ENCODE measurements around the gene ALK.

Gene ALK

GRCh38 chr2:29482348-29482747 is 439.0 kb downstream of the ALK start:
- no peak for DNase-seq

DNA sequence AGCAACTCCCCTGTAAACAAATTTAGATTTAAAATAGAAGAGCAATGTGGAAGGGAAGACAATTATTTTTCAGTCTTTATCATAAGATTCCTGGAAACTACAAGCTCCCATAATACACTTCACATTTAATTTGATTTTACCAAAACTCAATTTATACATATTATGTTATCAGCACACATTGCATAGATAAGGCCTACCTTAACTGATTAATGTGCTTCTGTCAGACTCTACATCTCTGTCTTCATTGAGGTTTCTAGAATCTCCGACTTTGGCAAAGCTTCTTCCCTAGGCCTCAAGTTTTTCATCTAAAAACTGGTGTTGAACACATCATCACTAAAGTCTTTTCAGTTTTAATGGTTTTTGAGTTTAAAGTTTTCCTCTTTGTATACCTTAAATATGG is 440.1 kb downstream of the ALK start:
- DNase-seq, result no peak

- DNase-seq, result no peak
These were observed 441.0 kb downstream of the ALK start for GRCh38 chr2:29480426-29480825.

DNA sequence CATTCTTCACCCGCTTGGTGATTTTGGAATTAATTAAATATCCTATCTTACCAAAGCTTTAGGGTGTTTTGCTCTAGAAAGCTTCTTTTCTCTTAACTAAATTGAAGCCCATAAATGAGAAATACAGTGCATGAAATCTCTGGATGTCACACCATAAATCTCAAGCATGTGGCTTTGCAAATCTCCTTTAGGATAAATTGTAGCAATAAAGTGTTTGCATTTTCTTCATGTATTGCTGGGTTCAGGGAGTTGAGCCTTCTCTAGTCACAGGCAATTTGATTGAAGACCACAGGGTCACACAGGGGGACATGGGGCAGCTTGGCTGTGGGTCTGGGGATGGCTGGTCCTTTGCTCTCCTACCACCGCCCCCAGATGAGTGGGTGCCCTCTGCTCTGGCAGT is 442.0 kb downstream of the ALK start:
- no peak for DNase-seq

DNA sequence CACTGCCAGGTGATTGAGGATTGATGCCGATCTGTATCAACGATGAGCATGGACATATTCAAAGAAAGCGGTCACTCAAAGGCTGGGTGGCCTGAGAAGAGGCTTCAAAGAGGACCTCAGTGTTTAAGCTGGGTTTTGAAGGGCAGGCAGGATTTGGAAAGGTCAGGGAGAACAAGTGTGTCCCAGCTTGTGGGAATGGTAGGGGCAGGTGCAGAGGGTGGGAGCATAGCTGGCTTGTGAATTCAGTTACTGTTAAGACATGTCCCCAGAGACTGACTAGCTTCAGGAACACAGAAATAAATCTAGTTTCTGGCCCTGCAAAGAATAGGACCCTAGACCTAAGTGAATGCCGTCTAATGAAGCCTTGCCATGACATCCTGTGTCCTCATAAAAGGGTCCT is 442.7 kb downstream of the ALK start:
- DNase-seq, result no peak

- no peak for DNase-seq
These were observed 444.2 kb downstream of the ALK start for GRCh38 chr2:29477186-29477585.

DNA sequence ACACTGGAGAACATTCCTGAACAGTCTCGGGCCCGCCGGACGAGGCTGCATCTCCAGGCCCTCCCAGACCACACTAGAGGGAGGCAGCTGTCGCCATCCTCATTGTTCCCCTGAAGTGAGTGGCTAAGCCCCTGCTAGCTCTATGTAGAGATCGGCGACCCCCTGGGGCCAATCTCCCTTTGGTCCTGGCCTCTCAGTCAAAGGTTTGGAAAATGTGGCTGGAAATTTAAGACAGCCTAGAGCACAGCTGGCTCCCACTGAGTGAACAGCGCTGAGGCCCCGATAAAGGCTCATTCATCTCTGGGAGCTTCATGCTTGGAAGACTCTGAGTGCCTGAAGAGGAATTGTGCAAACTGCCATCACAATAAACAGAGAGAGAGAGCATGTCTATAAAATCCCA is 445.9 kb downstream of the ALK start:
- DNase-seq, result no peak

DNA sequence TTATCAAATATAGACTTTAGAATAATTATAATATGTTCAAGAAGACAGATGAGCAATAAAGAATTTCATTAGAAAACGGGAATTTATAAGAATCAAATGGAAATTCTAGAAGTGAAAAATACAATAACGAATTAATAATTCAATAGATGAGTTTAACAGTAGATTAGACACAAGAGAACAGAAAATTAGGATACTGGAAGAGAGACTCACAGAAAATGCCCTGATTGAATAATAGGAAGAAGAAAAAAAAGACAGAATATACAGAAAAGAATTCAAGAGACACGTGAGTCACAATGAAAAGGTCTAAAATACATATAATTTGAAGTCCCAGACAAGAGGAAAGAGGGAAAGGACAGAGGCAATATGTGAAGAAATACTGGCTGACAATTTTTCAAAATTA is 451.4 kb downstream of the ALK start:
- no peak for DNase-seq

DNA sequence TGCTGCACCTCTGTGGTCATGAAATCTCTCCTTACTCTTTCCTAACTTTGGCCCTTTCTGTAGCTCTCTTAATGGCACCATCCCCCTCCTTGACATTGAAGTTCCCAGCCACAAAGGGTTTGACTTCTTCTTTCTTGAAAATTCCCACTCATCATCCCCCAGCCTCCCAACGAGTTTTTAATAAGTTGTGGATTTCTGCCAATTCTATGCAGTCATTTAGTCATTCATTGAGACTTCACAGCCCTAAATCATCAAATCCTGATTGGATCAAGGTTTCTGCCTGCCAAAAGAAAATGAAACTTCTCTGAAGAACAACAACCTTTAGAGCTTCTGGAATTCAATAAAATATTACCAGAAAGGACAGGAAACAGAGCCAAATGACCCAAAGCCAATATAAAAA is 451.9 kb downstream of the ALK start:
- DNase-seq, result no peak

DNA sequence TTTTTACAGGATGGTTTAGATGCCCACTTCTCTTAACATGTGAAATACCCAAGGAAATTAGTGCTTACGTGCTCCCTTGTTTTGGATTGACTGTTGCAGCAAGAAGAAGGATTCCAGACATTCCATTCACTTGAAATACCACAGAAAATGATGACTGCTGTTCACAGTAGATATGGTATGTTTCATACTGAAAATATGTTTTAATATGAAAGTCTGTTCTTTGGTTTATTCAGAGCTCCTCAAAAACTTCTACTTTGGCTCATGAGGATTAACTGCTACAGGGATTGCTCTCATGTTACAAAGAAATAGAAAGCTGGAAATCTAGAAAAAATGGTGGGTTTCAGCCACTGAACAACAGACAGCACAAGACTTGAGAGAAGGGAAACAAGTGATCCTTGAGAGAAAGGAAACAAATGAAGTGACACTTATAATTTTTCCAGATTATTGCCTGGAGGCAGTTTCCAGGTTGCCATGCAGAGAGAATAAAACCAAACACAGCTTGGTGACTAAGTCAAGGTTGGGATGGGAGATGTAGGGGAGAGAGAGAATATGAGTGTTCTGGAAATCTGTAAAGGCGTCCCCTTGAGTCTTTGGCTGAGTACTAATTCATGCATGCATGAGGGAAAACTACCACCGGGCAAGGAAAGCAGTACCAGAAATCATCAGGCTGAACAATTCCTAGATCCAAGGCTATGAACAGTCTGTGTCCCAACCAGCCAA is 458.0 kb downstream of the ALK start:
- DNase-seq, result no peak

- DNase-seq, result no peak
These were observed 459.1 kb downstream of the ALK start for GRCh38 chr2:29462293-29462692.

DNA sequence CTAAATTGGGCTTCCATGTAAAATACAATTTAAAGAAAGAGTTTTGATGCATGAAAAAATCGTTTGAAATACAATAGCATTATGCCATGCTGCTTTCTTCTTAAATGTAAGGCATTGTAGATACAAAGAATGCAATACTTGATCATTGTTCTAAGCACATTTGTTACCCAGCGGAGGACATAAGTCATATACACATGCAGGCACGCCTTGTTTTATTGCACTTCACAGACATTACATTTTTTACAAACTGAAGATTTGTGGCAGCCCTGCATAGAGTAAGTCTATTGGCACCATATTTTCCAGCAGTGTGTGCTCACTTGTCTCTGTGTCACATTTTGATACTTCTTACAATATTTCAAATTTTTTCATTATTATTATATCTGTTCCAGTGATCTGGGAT is 461.2 kb downstream of the ALK start:
- DNase-seq, result no peak

DNA sequence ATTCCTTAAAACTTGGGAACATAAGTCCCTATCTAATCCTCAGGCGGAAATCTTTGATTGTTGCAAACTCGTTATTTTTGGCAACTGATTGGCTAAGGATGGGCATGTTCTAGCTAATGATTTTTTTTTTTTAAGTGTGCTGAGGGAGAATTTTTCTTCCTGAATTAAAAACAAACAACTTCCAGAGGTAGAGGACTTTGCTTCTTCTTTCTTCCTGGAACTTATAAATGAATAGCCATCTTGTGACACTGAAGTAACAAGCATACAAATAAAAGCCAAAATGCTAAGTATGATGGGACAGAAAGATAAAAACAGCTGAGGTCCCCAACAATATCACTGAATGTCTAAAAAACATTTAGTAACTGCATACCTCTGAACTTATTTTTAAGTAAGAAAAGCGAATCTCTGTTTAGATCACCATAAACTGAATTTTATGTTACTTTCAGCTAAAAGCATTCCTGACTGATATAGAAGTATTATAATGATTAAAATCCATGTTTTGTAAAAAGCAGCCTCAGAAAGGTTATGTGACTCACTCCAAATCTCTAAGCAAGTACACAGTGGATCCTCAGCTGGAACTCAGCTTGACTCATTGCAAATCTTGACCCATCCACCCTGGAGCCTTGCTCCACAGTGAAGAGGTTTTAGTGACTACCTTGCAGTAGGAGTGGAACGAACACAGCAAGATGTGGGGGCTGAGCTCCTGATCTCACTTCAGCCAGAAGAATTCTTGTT is 461.8 kb downstream of the ALK start:
- no peak for DNase-seq

DNA sequence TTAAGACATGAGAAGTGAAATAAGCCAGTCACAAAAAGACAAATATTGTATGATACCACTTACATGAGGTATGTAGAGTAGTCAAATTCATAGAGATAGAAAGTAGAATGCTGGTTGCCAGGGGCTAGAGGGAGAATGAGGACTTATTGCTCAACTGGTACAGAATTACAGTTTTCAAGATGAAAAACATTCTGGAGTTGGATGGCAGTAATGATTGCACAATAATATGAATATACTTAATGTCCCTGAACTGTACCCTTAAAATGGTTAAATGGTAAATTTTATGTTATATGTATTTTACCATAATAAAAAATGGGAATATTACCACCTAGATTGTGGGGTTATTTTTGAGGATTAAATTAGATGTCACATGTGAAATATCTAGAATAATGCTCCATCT is 465.0 kb downstream of the ALK start:
- DNase-seq, result no peak

DNA sequence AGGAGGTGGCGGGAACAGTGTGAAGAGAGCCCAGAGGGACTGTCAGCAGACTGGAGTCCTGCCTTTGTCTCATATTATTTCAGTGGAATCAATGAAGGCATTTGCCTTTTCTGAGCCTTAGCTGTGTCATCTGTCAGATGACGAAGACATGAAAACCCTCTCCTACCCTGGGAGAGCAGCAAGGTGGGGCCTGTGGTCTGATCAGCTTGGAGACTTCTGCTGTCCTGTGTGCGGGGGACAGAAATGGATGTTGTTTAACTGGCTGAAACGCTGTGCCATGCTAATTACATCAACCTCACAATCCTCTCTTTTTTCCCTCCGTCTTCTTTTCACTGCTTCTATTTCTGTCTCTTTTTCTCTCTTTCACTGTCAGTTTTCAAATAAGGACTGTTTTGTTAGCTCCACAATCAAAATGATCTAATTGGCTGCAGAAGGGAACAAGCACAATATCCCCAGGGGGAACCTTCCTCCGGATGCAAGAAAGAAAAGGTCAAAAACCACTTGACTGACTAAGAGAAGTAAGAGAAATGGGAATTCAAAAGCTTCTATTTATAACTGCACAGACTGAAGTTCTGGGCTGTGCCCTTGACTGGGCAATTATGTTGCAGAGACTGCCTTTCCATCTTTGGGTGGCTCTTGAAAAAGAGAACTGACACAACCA is 466.1 kb downstream of the ALK start:
- no peak for DNase-seq

- no peak for DNase-seq
These were observed 469.4 kb downstream of the ALK start for GRCh38 chr2:29452036-29452435.

- DNase-seq, result no peak
These were observed 470.7 kb downstream of the ALK start for GRCh38 chr2:29450596-29451222.

DNA sequence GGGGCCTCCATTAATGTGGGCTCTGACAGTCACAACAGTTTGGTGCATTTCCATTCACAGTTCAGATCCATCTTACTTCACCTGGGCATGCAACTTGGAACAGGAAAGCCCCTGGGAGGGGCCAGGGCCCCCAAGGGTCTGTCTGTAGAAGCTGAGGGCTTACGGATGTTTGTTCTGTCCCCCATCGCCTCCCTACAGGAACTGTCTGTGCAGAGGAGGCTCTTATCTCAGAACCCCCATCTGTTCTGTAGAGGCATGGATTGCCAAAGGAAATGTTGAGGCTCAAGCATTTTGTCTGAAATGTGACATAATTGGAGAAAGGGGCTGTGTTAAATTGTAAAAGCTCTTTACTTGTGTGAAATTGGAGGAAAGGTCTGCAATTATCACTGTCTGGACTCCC is 471.9 kb downstream of the ALK start:
- DNase-seq, result no peak

GRCh38 chr2:29448096-29448688 is 473.2 kb downstream of the ALK start:
- DNase-seq, result no peak

DNA sequence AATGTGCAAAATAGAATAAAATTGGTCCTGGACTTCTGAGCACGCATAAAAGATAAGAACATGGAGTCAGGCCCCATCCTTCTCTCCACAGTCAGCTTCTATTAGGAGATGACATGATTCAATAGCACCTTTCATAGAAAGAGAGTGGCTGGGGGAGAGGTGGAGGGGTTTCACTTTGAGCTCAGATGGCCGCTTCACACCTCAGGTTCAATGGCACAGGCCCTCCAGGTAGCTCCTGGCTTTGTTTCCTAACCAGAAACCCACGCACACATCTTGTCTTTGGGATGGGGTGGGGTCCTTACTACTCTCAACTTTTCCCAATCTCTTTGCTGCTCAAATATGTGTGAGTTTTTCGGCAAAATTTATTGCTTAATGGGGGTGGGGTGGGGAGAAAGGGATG is 473.9 kb downstream of the ALK start:
- DNase-seq, result no peak

DNA sequence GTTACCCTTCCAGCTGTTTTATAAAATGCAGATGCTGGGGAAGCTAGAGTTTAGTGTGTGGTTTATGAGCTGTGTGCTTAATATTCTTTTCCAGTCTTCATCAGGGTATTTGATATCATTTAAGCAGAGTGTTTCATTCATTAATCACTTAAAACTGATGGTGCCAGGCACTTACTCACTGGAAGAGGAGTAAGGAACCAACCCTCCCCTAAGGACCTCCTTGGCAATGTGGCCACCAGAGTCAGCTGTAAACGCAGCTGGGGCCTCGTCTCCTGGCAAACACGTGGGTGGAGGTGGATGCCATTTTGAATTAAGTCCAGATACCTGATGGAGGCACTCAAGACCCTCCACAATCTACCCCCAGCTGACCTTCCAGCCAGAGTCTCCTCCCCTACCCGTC is 474.5 kb downstream of the ALK start:
- DNase-seq, result no peak

DNA sequence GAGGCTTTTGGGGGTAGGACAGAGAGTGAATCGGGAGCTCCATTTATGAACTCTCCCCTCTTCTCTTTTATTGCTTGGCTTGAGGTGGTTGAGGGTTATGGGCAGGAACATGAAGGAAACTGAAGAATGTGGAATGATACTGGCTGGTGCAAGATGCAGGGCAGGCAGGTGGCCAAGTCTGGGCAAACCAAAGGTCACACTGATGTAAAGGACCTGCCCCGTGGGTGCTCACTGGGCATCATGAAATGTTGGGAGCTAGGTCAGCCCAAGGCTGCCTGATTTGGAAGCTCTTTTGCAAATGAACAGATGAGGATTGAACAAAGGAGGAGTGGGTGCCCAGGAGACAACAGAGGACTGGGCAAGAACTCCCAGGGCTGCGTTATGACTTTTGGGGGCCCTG is 477.2 kb downstream of the ALK start:
- DNase-seq, result no peak

DNA sequence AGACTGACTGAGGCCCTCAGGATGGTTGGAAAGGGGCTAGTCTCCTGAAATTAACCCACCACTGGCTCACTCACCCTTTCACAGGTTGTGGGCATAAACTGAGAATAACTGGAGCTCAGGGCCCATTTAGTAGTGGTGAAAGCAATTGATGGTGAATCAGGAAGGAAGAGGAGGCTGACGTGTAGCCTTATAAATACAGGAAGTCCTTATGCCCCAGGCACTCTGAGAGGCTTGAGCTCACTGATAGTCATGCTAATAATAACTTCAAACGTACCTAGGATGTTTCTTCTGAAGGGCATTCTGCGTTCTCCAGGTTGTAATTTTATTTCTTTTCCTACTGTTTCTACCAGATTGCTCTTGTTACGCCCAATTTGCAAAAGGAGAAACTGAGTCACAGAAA is 477.8 kb downstream of the ALK start:
- DNase-seq, result no peak

Data from GOT3 (cell line).